Globus pallidus (tissue), 1 donor: ENCODE data around the gene TCTN2.

Source experiments
- DNase-seq: peaks from one replicate; pipeline ENCODE4 v3.0.0-alpha.2; 2015; ENCODE audit warnings: low spot score

The TCTN2 gene

DNA sequence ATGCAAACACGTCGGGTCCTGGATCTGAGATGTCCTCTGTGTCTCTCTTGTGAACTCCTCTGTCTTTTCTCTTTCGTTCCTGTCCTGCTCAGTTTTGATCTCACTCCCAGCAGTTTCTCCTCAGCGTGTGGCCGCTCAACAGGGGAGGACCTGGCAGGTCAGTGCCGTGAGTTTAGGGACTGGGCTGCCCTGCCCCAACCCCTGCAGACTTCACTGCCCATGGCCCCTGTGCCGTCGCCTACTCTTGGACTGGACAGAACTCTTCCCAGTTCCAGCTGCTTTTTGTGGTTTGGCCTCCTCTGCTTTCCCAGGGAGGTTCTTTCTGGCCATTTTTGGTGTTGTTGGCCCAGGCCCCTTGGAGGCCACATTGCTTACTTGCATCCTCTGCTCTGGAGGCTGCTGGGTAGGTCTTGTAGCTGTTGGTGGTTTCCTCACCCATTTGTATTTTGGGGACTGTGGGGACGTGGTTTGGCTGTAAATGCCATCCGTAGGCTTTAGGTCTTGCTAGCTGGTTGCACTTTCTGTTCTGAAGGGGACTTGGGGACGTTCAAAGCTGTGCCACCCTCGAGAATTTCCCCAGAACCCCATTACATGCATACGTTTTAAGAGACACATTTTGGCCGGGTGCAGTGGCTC, 71.1 kb downstream of the TCTN2 start:
- no peak for DNase-seq

GRCh38 chr12:123743002-123743401, 72.1 kb downstream of the TCTN2 start:
- DNase-seq = no peak

- no peak for DNase-seq
Observed at GRCh38 chr12:123744836-123745235, 73.9 kb downstream of the TCTN2 start.

DNA sequence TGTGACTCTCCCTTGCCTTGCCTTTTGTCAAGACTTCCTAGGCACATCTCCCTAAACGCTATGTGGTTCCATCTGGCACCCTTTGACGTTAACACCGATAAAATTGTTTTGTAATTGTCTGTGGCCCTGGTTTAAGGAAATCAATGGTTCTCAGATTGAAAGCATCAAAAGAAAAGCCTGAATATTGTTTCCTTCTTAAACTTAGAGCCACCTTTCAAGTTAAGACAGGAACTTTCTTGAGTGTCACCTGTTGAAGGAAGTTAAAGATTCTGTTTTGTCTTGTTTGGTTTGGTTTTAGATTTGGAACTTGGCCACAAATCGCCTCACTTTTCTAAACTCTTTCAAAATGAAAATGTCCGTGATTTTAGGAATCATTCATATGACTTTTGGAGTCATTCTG, 76.4 kb downstream of the TCTN2 start:
- DNase-seq = no peak

GRCh38 chr12:123748161-123748560, 77.2 kb downstream of the TCTN2 start:
- no peak for DNase-seq

DNA sequence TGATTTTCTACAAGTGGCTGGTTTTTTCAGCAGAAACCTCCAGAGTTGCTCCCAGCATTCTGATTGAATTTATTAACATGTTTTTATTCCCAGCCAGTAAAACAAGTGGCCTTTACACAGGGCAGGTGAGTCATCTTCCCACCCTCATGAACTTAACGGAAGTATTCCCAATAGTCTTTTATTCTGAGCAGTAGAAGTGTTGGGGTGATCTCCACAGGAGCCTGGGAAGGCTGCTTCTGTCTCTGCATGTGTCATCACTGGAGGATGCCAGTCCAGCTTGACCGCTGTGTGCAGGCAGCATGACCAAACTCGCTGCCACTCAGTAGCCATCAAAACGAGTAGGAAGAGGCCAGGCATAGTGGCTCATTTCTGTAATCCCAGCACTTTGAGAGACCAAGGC, 77.7 kb downstream of the TCTN2 start:
- no peak for DNase-seq

DNA sequence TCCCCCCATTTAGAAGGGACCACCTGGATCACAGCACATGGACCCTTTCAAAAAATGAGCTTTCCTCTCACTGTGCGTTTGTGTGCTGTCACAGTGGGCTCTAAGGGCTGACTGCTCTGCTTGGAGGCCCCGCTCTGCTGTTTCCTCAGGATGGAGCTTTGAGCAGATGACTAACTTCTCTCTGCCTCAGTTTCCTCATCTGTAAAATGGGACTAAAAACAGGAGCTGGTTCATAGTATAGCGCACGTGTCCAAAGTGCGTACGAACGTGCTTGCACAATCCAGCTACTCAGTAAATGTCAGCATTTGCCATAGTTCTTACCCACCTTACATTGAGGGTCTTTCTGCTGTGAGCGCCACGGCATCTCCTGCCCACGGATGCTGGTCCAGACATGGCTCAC, 78.4 kb downstream of the TCTN2 start:
- DNase-seq = no peak

- DNase-seq = no peak
Observed at GRCh38 chr12:123750159-123750656, 79.3 kb downstream of the TCTN2 start.

GRCh38 chr12:123752046-123752445, 81.1 kb downstream of the TCTN2 start:
- no peak for DNase-seq

DNA sequence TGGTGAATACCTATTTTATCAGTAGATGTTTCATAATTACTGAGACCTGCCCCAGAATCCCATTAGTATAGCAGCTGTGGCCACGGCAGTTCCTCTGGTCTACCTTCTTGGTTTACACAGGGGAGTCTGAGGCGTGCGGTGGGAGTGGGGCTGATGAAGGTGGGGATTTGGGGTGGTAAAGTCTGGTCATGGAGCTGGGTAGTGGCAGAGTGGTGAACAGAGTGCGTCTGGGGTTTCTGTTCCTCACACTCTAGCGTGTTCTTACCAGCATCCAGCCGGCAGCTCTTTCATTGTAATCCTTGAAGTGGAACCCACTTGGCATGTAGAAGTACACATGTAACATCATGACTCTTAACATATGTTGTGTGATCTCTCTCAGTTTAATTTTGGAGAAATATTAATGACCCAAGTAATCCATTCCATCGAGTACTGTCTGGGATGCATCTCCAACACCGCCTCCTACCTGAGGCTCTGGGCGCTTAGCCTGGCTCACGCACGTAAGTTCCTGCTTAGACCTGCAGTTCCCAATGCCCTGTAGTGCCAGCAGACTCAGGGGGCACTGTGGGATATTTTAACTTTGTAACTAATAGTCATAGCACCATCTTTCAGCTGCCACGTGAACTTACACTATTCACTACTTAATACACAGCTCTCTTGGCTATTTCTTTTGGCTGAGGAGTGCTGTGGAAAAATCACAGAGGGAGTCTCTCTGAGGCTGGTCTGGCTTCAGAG, 83.3 kb downstream of the TCTN2 start:
- DNase-seq = no peak

GRCh38 chr12:123757561-123757960, 86.6 kb downstream of the TCTN2 start:
- DNase-seq = no peak
